ENCODE measurements around the gene NANOGP8. TPM values are rescaled to one million over a fixed set of nuclear protein-coding genes. Genes with fewer than 3 reads are reported as not detected.

The NANOGP8 gene
- total RNA-seq, 2 experiments from 2014 or later, result not detected

GRCh38 chr15:35047996-35048395, 37.1 kb downstream of the NANOGP8 start:
- Histone ChIP-seq H3K27ac (ENCODE audit: low read depth, low read length, poor library complexity, severe bottlenecking) (no peak overlapping the region), H4K20me1 (ENCODE audit: insufficient read depth, low read length) (no peaks in the 10 kb centered on the region), H3K9me2 (ENCODE audit: insufficient read depth, low read length) (no peaks in the 10 kb centered on the region; the same call in 1 of the 2 replicates), H3K9me3 (ENCODE audit: low read length) (no peaks in the 10 kb centered on the region), H3K79me2 (ENCODE audit: insufficient read depth, low read depth, low read length) (no peaks in the 10 kb centered on the region), H3K4me1 (ENCODE audit: insufficient read depth, low read length, poor library complexity, severe bottlenecking) (no peaks in the 10 kb centered on the region), H3K4me3 (ENCODE audit: low read depth, low read length, poor library complexity, severe bottlenecking) (no peak overlapping the region), H3K4me2 (ENCODE audit: low read length) (no peak overlapping the region), H2AFZ (ENCODE audit: low read length) (no peak overlapping the region), H3K36me3 (ENCODE audit: insufficient read depth, low read length) (no peaks in the 10 kb centered on the region)
- no peak for TF ChIP-seq EZH2phosphoT487 (IDR thresholded peaks at IDR 0.05; ENCODE audit: borderline replicate concordance, low read depth, low read length)
- no peak for TF ChIP-seq CTCF (conservative IDR thresholded peaks at IDR 0.05; ENCODE audit: low read length)
- intact Hi-C loops (cut with micrococcal nuclease; ENCODE audit: unreplicated experiment), result no loop called here
- no peak for DNase-seq (ENCODE audit: low spot score)
- BruUV-seq (replicated peaks), result no TSS peak
- CTCF ChIA-PET (ENCODE audit: unreplicated experiment), result no interaction called here
- POLR2A ChIA-PET, result no interaction called here

GRCh38 chr15:35047528-35047927, 37.6 kb downstream of the NANOGP8 start:
- no peaks in the 10 kb centered on the region for H3K9me3 ChIP-seq (ENCODE audit: low read length)
- no peaks in the 10 kb centered on the region for H3K79me2 ChIP-seq (ENCODE audit: insufficient read depth, low read depth, low read length)
- no peaks in the 10 kb centered on the region; the same call in 1 of the 2 replicates for H3K9me2 ChIP-seq (ENCODE audit: insufficient read depth, low read length)
- no peak overlapping the region for H3K27ac ChIP-seq (ENCODE audit: low read depth, low read length, poor library complexity, severe bottlenecking)
- no peaks in the 10 kb centered on the region for H3K4me1 ChIP-seq (ENCODE audit: insufficient read depth, low read length, poor library complexity, severe bottlenecking)
- H3K4me3 ChIP-seq (ENCODE audit: low read depth, low read length, poor library complexity, severe bottlenecking), result no peak overlapping the region
- DNase-seq (ENCODE audit: low spot score), result no peak
- H3K4me2 ChIP-seq (ENCODE audit: low read length), result no peak overlapping the region
- H4K20me1 ChIP-seq (ENCODE audit: insufficient read depth, low read length), result no peaks in the 10 kb centered on the region
- CTCF ChIA-PET (ENCODE audit: unreplicated experiment), result no interaction called here
- POLR2A ChIA-PET, result no interaction called here
- intact Hi-C loops (cut with micrococcal nuclease; ENCODE audit: unreplicated experiment), result no loop called here
- no peaks in the 10 kb centered on the region for H3K36me3 ChIP-seq (ENCODE audit: insufficient read depth, low read length)
- H2AFZ ChIP-seq (ENCODE audit: low read length), result no peak overlapping the region
- no peak for TF ChIP-seq EZH2phosphoT487 (IDR thresholded peaks at IDR 0.05; ENCODE audit: borderline replicate concordance, low read depth, low read length)
- BruUV-seq (replicated peaks), result no TSS peak

- no peak overlapping the region; the same call in 1 of the 2 replicates for H2AFZ ChIP-seq (ENCODE audit: low read length)
- no peak overlapping the region for H3K27ac ChIP-seq (ENCODE audit: low read depth, low read length, poor library complexity, severe bottlenecking)
- no peaks in the 10 kb centered on the region; the same call in 1 of the 2 replicates for H3K9me2 ChIP-seq (ENCODE audit: insufficient read depth, low read length)
- TF ChIP-seq CTCF (conservative IDR thresholded peaks at IDR 0.05; ENCODE audit: low read length), result no peak
- ChIA-PET CTCF (ENCODE audit: unreplicated experiment) (no interaction called here), POLR2A (no interaction called here)
- no peaks in the 10 kb centered on the region for H3K4me1 ChIP-seq (ENCODE audit: insufficient read depth, low read length, poor library complexity, severe bottlenecking)
- no peak overlapping the region for H3K4me3 ChIP-seq (ENCODE audit: low read depth, low read length, poor library complexity, severe bottlenecking)
- no peak overlapping the region for H3K4me2 ChIP-seq (ENCODE audit: low read length)
- H3K36me3 ChIP-seq (ENCODE audit: insufficient read depth, low read length), result no peaks in the 10 kb centered on the region
- no peaks in the 10 kb centered on the region for H3K79me2 ChIP-seq (ENCODE audit: insufficient read depth, low read depth, low read length)
- no peaks in the 10 kb centered on the region for H3K9me3 ChIP-seq (ENCODE audit: low read length)
- no peaks in the 10 kb centered on the region for H4K20me1 ChIP-seq (ENCODE audit: insufficient read depth, low read length)
- BruUV-seq (replicated peaks), result no TSS peak
- intact Hi-C loops (cut with micrococcal nuclease; ENCODE audit: unreplicated experiment), result no loop called here
- DNase-seq (ENCODE audit: low spot score), result no peak
Measured at GRCh38 chr15:35043373-35044095, 41.6 kb downstream of the NANOGP8 start.

Measured in OCI-LY7 (cell line).